ENCODE results near the gene RAB24.

Gene RAB24

GRCh38 chr5:177329883-177330282 lies 26.4 kb upstream of the RAB24 start:
- TF ChIP-seq CREB1 (IDR thresholded peaks at IDR 0.05; ENCODE audit: low read depth) (no peak), FOXM1 (IDR thresholded peaks at IDR 0.05; ENCODE audit: borderline replicate concordance, low read depth) (no peak), CEBPB (IDR thresholded peaks at IDR 0.05) (no peak), TCF12 (IDR thresholded peaks at IDR 0.05; ENCODE audit: low read depth) (no peak), MAX (IDR thresholded peaks at IDR 0.05) (no peak), EP300 (IDR thresholded peaks at IDR 0.05; ENCODE audit: borderline replicate concordance) (no peak), EGR1 (IDR thresholded peaks at IDR 0.05) (no peak), RAD21 (IDR thresholded peaks at IDR 0.05; ENCODE audit: low read depth) (no peak), TAF1 (IDR thresholded peaks at IDR 0.05; ENCODE audit: low read depth) (no peak), YY1 (IDR thresholded peaks at IDR 0.05; ENCODE audit: low read depth) (no peak), ZBTB7A (IDR thresholded peaks at IDR 0.05; ENCODE audit: low read depth) (no peak), NFIC (IDR thresholded peaks at IDR 0.05) (no peak), TEAD4 (IDR thresholded peaks at IDR 0.05) (no peak), USF1 (IDR thresholded peaks at IDR 0.05) (no peak), REST (IDR thresholded peaks at IDR 0.05; ENCODE audit: low read depth) (no peak)

GRCh38 chr5:177328545-177329231 lies 25.2 kb upstream of the RAB24 start:
- TF ChIP-seq EP300 (IDR thresholded peaks at IDR 0.05; ENCODE audit: borderline replicate concordance) (no peak), ZBTB7A (IDR thresholded peaks at IDR 0.05; ENCODE audit: low read depth) (no peak), EGR1 (IDR thresholded peaks at IDR 0.05) (no peak), NFIC (IDR thresholded peaks at IDR 0.05) (no peak), YY1 (IDR thresholded peaks at IDR 0.05; ENCODE audit: low read depth) (no peak), TEAD4 (IDR thresholded peaks at IDR 0.05) (no peak), TAF1 (IDR thresholded peaks at IDR 0.05; ENCODE audit: low read depth) (no peak), USF1 (IDR thresholded peaks at IDR 0.05) (no peak), TCF12 (IDR thresholded peaks at IDR 0.05; ENCODE audit: low read depth) (no peak), CREB1 (IDR thresholded peaks at IDR 0.05; ENCODE audit: low read depth) (no peak), FOXM1 (IDR thresholded peaks at IDR 0.05; ENCODE audit: borderline replicate concordance, low read depth) (no peak), REST (IDR thresholded peaks at IDR 0.05; ENCODE audit: low read depth) (no peak), CEBPB (IDR thresholded peaks at IDR 0.05) (no peak)

GRCh38 chr5:177327539-177328522 lies 24.3 kb upstream of the RAB24 start:
- TF ChIP-seq TAF1 (IDR thresholded peaks at IDR 0.05; ENCODE audit: low read depth) = no peak
- TF ChIP-seq REST (IDR thresholded peaks at IDR 0.05; ENCODE audit: low read depth) = no peak
- no peak for TF ChIP-seq TCF12 (IDR thresholded peaks at IDR 0.05; ENCODE audit: low read depth)
- no peak for TF ChIP-seq EGR1 (IDR thresholded peaks at IDR 0.05)

- TF ChIP-seq NFIC (IDR thresholded peaks at IDR 0.05) (no peak), TCF12 (IDR thresholded peaks at IDR 0.05; ENCODE audit: low read depth) (no peak), FOXM1 (IDR thresholded peaks at IDR 0.05; ENCODE audit: borderline replicate concordance, low read depth) (no peak), REST (IDR thresholded peaks at IDR 0.05; ENCODE audit: low read depth) (no peak), ZBTB7A (IDR thresholded peaks at IDR 0.05; ENCODE audit: low read depth) (no peak)
These were observed 22.4 kb upstream of the RAB24 start for GRCh38 chr5:177325868-177326381.
